NCI-H2171 treated with DMSO at 0.1 percent for 48 hours (cell line): ENCODE data around the gene GTSE1.

Source experiments
- DNase-seq: peaks from one replicate; lab custom pipeline; 2025; lab: John Stamatoyannopoulos, UW

The GTSE1 gene

GRCh38 chr22:46380069-46380468 is 83.4 kb downstream of the GTSE1 start:
- DNase-seq, result no peak
